Mucosa of descending colon (tissue), 3 donors: Measurements from ENCODE around the gene SIRT2. TPM values are rescaled to one million over a fixed set of nuclear protein-coding genes. Genes with fewer than 3 reads are reported as not detected.
"Not testable (repeated sequence)": the region's sequence is repeated elsewhere in the genome, so short reads cannot be mapped to it uniquely, and the experiment has no call there.

Experiments used
- ATAC-seq: fragments of 200-7000 bp; cut with Tn5 transposase; one replicate; pipeline ENCODE4 v1.9.1; 2020; ENCODE audit warnings: mild to moderate bottlenecking, moderate library complexity
- DNase-seq, 3 donors: peaks; one replicate each; pipeline ENCODE4 v3.0.0-alpha.2; 2020
- H3K36me3 ChIP-seq: fragments of 200-600 bp; one replicate; pipeline ENCODE4 v1.8.0; 2021; ENCODE audit warnings: low read depth, mild to moderate bottlenecking
- H3K4me1 ChIP-seq: fragments of 200-600 bp; one replicate; pipeline ENCODE4 v1.8.0; 2021; ENCODE audit warnings: low read depth, mild to moderate bottlenecking
- H3K4me3 ChIP-seq: fragments of 200-600 bp; one replicate; pipeline ENCODE4 v1.8.0; 2021; ENCODE audit warnings: mild to moderate bottlenecking
- H3K9me3 ChIP-seq: fragments of 200-600 bp; one replicate; pipeline ENCODE4 v1.8.0; 2021; ENCODE audit warnings: mild to moderate bottlenecking
- CTCF ChIP-seq: fragments of 200-600 bp; IDR thresholded peaks from one replicate; pipeline ENCODE4 v1.8.0; 2022; ENCODE audit warnings: antibody characterized with exemption, mild to moderate bottlenecking
- intact Hi-C, 2 donors: fragments of 100-400 bp; cut with DNase I in 1 of 2; cut with micrococcal nuclease in 1 of 2; formaldehyde crosslinking; loops; one replicate each; pipeline versions ENCODE4 v1.11.0 to v1.11.1; 2022; cut with DNase I, micrococcal nuclease
- total RNA-seq, 3 donors: library from RNA; stranded (reverse); fragmentation: NEBNext Ultra II Directional in 2 of 3; extraction: Animal tissue kit (Norgen Biotek cat#: 25700) in 2 of 3; gene quantifications; one replicate each; pipeline versions ENCODE4 v1.2.1 to v1.2.4, GENCODE V29; 2021 to 2023
- donor health status: DM: no; HTN: no; CAD: no; lungs with moderate emphysema.
- donor health status: DM: no; HTN: no; CAD: no.
- donor health status: DM: no; HTN: yes; CAD: no.

SIRT2 gene
- total RNA-seq, 3 donors from 2014 or later = 32.3 to 67.2 (median 35.8) TPM

- intact Hi-C loops = no loop called here
- Histone ChIP-seq H3K4me1 (peaks cover 26% of the 10 kb centered on the region), H3K4me3 (no peak overlapping the region), H3K9me3 (no peaks in the 10 kb centered on the region), H3K36me3 (peaks cover 17% of the 10 kb centered on the region)
- DNase-seq (no peak), ATAC-seq (no peak)
- TF ChIP-seq CTCF = no peak
Observed at GRCh38 chr19:38834590-38834989, 64.8 kb downstream of the SIRT2 start.

GRCh38 chr19:38834104-38834490, 65.3 kb downstream of the SIRT2 start:
- H3K36me3 ChIP-seq = peaks cover 12% of the 10 kb centered on the region
- DNase-seq (no peak), ATAC-seq (no peak)
- no peak for TF ChIP-seq CTCF
- peaks cover 30% of the 10 kb centered on the region for H3K4me1 ChIP-seq
- no peaks in the 10 kb centered on the region for H3K9me3 ChIP-seq
- intact Hi-C loops = no loop called here
- H3K4me3 ChIP-seq = no peak overlapping the region

GRCh38 chr19:38833092-38833425, 66.4 kb downstream of the SIRT2 start:
- no peak for DNase-seq
- Histone ChIP-seq H3K4me3 (no peak overlapping the region), H3K9me3 (no peaks in the 10 kb centered on the region), H3K4me1 (peaks cover 31% of the 10 kb centered on the region), H3K36me3 (peaks cover 9% of the 10 kb centered on the region)
- no peak for ATAC-seq
- no peak for TF ChIP-seq CTCF
- intact Hi-C loops = no loop called here

- Histone ChIP-seq H3K4me3 (peak overlapping the region; percentile 54), H3K36me3 (no peaks in the 10 kb centered on the region), H3K9me3 (no peaks in the 10 kb centered on the region), H3K4me1 (peaks cover 35% of the 10 kb centered on the region)
- peak; percentile 62 for ATAC-seq
- DNase-seq = peak; percentile 79 to 87 (median 86)
- intact Hi-C loops = no loop called here
- no peak for TF ChIP-seq CTCF
Observed at GRCh38 chr19:38831142-38831605, 68.2 kb downstream of the SIRT2 start.

GRCh38 chr19:38830039-38830733, 69.2 kb downstream of the SIRT2 start:
- no peak for TF ChIP-seq CTCF
- intact Hi-C loops = no loop called here
- no peak for DNase-seq
- no peak for ATAC-seq
- Histone ChIP-seq H3K4me1 (peaks cover 35% of the 10 kb centered on the region), H3K4me3 (no peak overlapping the region), H3K36me3 (no peaks in the 10 kb centered on the region), H3K9me3 (no peaks in the 10 kb centered on the region)

GRCh38 chr19:38829203-38829602, 70.2 kb downstream of the SIRT2 start:
- intact Hi-C loops, DNase-seq, H3K9me3 ChIP-seq, H3K4me3 ChIP-seq, ATAC-seq, H3K36me3 ChIP-seq: not testable (repeated sequence)
- peaks cover 34% of the 10 kb centered on the region for H3K4me1 ChIP-seq

Other genes starting within 250 kb of the SIRT2 start
- 10 to 100 TPM in 2 of 3 donors, 1 to 10 TPM in 1; 3.1 to 15.9 (median 14.9) TPM for gene CAPN12, start 155.1 kb downstream of the SIRT2 start, total RNA-seq
- not detected for gene LGALS7, start 126.1 kb downstream of the SIRT2 start, total RNA-seq
- not detected for gene LGALS7B, start 110.4 kb downstream of the SIRT2 start, total RNA-seq
- gene LGALS4, start 86.7 kb downstream of the SIRT2 start, total RNA-seq = 1,000 to 10,000 TPM; 2,367 to 7,005 (median 6,199) TPM
- 100 to 1,000 TPM; 275 to 315 (median 290) TPM for gene ECH1, start 67.8 kb downstream of the SIRT2 start, total RNA-seq
- 100 to 1,000 TPM; 267 to 317 (median 292) TPM for gene HNRNPL, start 49.6 kb downstream of the SIRT2 start, total RNA-seq
- 1 to 10 TPM; 3.8 to 5.4 (median 5.2) TPM for gene RINL, start 21.3 kb downstream of the SIRT2 start, total RNA-seq
- gene NFKBIB, start 351 bp upstream of the SIRT2 start, total RNA-seq = 10 to 100 TPM; 29.9 to 37.2 (median 30.9) TPM
- gene CCER2, start 12.6 kb upstream of the SIRT2 start, total RNA-seq = under 1 TPM; 0.41 to 0.55 (median 0.41) TPM
- gene SARS2, start 31.1 kb upstream of the SIRT2 start, total RNA-seq = 10 to 100 TPM; 20.4 to 32.4 (median 21.8) TPM
- gene MRPS12, start 31.3 kb upstream of the SIRT2 start, total RNA-seq = 10 to 100 TPM; 28.0 to 43.3 (median 41.2) TPM
- 10 to 100 TPM in 1 of 3 donors, 1 to 10 TPM in 2; 1.8 to 18.9 (median 1.9) TPM for gene FBXO17, start 76.1 kb upstream of the SIRT2 start, total RNA-seq
- gene FBXO27, start 132.9 kb upstream of the SIRT2 start, total RNA-seq = 10 to 100 TPM in 1 of 3 donors, 1 to 10 TPM in 1, under 1 TPM in 1; 0.63 to 10.2 (median 1.5) TPM
- not detected for gene ACP7, start 184.8 kb upstream of the SIRT2 start, total RNA-seq
- gene PAK4, start 226.2 kb upstream of the SIRT2 start, total RNA-seq = 100 to 1,000 TPM in 1 of 3 donors, 10 to 100 TPM in 2; 54.4 to 116 (median 76.5) TPM